SW480 (cell line): ENCODE results near the gene IMPA2.
"Not testable (repeated sequence)": the region's sequence is repeated elsewhere in the genome, so short reads cannot be mapped to it uniquely, and the experiment has no call there.

Experiments used
- DNase-seq: peaks from one replicate; pipeline ENCODE4 v3.0.0-alpha.2; 2016; ENCODE audit warnings: low spot score

The IMPA2 gene

GRCh38 chr18:11981192-11981542 lies at the start of gene IMPA2:
Gene IMPA2 (plus strand): TSS chr18:11981507. CDS start chr18:11981670, 163 bp downstream.
- no peak for DNase-seq

GRCh38 chr18:11932393-11932792 lies 48.9 kb upstream of the IMPA2 start:
- no peak for DNase-seq

DNA sequence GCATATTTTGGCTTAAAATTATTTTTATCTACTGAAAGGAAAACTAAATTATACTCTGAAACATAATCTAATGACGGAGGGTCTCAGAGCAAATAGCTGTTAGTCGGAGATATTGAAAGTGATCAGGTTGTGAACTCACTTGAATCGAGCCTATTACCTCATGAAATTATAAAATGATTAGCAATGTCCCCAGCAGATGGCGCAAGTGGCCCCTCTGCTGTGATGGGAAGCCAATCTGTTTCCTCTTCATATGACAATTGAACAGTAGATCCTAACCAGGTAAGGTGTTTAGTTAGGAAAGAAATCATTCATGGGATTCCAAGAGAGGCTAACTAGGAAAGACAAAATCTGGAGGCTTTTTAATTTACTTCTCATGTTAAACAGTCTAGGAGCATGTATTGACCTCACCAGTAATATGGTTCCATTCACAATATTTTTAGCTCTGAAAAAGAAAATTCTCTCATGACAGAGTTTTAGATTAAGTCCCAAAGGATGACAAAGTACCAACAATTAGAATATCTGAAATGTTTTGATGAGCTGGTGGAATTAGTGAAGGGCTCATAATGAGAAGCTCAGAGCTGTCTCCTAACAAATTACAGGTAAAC lies 43.3 kb upstream of the IMPA2 start:
- peak; percentile 73 for DNase-seq

GRCh38 chr18:11940956-11941355 lies 40.4 kb upstream of the IMPA2 start:
- no peak for DNase-seq

DNA sequence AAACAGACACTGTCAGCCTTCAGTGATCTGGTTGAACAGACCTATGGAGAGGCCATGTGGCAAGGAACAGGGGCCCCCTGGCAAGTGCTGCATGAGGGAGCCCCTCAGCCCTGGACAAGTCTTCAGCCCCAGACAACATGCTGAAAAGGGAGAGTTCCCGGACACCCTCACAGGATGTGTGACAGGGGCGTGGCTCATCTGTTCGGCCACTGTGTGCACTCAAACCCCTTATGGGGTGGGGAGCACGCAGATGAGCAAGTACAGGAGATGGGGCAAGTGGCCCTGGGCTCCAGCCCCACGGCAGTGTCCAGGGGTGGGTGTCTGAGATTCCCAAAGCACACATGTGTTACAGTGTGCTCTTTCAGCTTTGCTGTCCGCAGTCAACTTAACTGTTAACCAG lies 37.8 kb upstream of the IMPA2 start:
- DNase-seq, result no peak

GRCh38 chr18:11944252-11944651 lies 37.1 kb upstream of the IMPA2 start:
- DNase-seq, result no peak

DNA sequence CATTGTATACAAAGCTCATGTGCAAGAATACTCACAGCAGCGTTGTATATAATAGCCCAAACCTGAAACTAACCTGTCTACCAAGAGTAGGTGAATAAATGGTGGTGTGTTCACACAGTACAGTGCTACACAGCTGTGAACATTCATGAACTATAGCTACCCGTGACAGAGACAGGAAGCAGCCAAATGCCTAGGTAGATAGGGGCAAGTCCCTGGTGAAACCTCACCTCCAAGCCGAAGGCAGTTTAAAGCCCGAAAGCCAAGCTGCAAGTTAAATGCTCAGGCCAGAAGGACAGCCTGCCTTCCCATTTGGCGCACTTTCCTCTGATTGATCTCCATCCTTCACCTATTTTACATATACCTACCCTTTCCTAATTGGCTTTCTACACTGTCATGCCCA lies 36.5 kb upstream of the IMPA2 start:
- DNase-seq, result no peak

DNA sequence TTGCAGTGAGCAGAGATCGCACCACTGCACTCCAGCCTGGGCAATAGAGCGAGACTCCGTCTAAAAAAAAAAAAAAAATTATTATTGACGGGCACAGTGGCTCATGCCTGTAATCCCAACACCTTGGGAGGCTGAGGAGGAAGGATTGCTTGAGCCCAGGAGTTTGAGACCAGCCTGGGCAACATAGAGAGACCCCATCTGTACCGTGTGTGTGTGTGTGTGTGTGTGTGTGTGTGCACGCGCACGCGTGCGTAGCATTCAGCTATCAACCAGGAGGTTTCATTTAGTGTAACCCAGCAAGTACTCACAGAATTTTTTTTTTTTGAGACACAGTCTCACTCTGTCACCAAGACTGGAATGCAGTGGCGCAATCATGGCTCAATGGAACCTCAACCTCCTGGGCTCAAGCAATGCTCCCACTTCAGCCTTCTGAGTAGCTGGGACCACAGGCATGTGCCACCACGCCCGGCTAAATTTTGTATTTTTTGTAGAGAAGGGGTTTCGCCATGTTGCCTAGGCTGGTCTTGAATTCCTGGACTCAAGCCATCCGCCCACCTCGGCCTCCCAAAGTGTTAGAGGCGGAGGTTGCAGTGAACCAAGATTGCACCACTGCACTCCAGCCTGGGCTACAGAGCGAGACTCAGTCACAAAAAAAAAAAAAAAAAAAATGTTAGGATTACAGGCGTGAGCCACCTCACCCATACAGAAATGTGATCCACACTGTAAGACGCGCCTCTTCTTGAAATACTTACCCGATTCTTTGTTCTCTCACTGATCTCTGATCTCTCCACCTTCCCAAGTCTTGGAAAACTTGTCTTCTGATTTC lies 35.3 kb upstream of the IMPA2 start:
- DNase-seq, result not testable (repeated sequence)

DNA sequence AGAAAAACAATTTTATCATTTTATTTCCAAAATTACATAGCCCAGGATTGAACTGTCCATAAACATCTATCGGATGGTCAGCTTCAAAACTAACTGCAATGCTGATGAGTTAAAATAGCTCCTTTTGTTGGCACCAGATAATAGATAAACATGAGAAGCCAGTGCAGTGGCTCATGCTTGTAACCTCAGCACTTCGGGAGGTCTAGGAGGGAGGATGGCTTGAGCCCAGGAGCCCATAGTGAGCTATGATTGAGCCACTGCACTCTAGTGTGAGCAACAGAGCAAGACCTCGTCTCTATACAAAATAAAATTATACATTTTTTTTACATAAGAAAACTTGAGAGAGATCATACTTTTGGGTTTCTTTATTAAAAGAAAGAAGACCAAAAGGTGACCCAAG lies 34.6 kb upstream of the IMPA2 start:
- peak; percentile 38 for DNase-seq

GRCh38 chr18:11947214-11948191 lies 33.8 kb upstream of the IMPA2 start:
- DNase-seq, result peak; percentile 89

- no peak for DNase-seq
Measured at GRCh38 chr18:11948852-11949523, 32.3 kb upstream of the IMPA2 start.

GRCh38 chr18:11950824-11951223 lies 30.5 kb upstream of the IMPA2 start:
- no peak for DNase-seq

DNA sequence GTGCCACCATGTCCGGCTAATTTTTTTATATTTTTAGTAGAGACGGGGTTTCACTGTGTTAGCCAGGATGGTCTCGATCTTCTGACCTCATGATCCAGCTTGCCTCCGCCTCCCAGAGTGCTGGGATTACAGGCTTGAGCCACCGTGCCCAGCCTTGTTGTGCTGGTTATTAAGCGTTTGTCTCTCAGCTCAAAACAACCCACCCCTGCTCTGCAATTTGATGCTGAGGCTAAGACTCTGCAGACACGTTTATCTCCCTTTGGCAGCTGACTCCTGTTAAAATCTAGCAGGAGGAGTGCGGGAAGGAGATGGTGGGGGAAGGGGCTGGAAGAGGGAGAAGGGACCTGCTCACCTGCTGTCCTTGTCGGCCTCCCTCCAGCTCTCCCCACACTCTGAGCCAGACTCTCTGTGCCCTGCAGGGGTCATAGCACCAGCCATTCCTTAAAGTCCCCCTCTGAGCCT lies 29.9 kb upstream of the IMPA2 start:
- no peak for DNase-seq

DNA sequence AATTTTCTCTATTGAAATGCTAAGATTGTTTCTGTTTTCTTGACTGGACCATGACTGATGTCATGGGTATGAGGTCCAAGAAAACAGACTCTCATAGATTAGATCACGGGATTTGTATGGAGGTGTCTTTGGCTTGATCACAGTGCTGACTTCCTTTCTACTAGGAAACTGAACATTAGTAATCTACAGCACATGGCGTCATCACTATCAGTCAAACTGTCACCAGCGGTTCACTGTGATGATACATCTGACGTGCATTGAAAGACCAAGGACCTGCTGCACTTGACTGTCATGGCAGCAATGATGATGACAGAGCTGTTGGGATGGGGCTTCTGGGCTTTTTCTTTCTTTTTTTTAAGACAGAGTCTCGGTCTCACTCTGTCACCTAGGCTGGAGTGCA lies 28.2 kb upstream of the IMPA2 start:
- DNase-seq, result no peak

DNA sequence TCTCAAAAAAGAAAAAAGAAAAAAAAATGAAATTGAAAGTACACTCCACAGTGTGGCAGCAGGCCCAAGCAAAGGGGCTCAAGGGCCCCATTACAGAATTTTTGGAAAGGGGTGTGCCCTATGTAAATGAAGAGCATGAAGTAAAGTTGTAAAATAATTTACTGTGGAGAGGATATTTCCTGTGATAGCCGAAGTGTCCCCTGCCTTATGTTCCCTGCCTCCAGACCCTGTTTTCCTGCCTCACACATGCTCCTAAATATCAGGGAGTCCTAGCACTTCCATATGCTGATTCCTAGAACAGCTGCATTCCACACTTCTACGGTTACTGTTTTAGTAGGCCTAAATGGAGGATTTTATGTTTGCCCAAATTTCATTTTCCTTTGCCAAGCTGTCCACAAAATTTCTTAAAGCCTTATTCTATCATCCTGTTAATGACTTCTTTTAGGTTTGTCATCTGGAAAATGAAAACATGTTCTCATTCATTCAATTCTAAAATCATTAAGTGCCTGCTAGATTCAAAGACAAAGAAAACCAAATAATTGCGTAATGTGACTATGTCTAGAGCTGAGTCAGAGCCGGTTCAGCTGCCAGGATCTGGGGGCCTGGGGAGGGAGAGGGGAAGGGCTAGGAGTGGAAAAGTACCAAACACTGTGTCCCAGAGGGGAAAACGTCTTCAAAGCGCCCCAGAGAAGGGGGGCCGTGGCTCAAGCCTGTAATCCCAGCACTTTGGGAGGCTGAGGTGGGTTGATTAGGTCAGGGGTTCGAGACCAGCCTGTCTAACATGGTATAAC lies 25.9 kb upstream of the IMPA2 start:
- DNase-seq, result no peak

GRCh38 chr18:11956371-11957308 lies 24.7 kb upstream of the IMPA2 start:
- no peak for DNase-seq

GRCh38 chr18:11957636-11958035 lies 23.7 kb upstream of the IMPA2 start:
- no peak for DNase-seq

GRCh38 chr18:11959651-11960050 lies 21.7 kb upstream of the IMPA2 start:
- not testable (repeated sequence) for DNase-seq

GRCh38 chr18:11960743-11961380 lies 20.4 kb upstream of the IMPA2 start:
- DNase-seq, result no peak
